ENCODE results near the gene MARS2.

The MARS2 gene

DNA sequence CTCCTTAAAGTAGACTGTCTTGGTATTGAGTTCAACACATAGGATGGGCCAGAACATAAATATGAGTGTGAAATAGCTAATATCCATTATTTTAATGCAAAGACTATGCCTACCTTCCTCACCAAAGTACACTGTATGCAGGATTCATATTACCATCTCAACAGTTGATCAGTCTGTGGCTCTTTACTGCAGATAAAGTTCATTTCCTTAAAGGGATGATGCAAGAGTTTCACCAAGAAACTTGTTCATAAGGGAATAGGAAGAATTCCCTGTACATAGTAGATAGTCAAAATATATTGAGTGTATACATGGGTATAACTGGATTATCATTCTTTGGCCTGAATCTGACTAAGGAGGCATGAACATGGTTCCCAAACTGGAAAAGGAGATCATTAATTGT lies 35.0 kb downstream of the MARS2 start:
- H4K20me1 ChIP-seq (ENCODE audit: control insufficient read depth, insufficient read depth, low read depth, low read length) = no peaks in the 10 kb centered on the region
- no peak overlapping the region for H3K4me3 ChIP-seq (ENCODE audit: low read length)
- no peaks in the 10 kb centered on the region for H3K9me2 ChIP-seq (replicated peaks; ENCODE audit: control insufficient read depth, low read length)
- H3K79me2 ChIP-seq (ENCODE audit: control insufficient read depth, low read length) = no peaks in the 10 kb centered on the region
- H3K27ac ChIP-seq (ENCODE audit: low read depth, low read length) = no peak overlapping the region
- no peaks in the 10 kb centered on the region for H3K36me3 ChIP-seq (ENCODE audit: control insufficient read depth, low read length)
- no peaks in the 10 kb centered on the region for H3K27me3 ChIP-seq (ENCODE audit: control insufficient read depth, low read length)
- H3K9me3 ChIP-seq (ENCODE audit: control insufficient read depth, insufficient read depth, low read length) = no peaks in the 10 kb centered on the region
- no peaks in the 10 kb centered on the region for H3K4me1 ChIP-seq (ENCODE audit: control insufficient read depth, low read length)
- no peak for TF ChIP-seq EZH2phosphoT487 (IDR thresholded peaks at IDR 0.05; ENCODE audit: borderline replicate concordance, low read length)
- TF ChIP-seq, protein P1, sequence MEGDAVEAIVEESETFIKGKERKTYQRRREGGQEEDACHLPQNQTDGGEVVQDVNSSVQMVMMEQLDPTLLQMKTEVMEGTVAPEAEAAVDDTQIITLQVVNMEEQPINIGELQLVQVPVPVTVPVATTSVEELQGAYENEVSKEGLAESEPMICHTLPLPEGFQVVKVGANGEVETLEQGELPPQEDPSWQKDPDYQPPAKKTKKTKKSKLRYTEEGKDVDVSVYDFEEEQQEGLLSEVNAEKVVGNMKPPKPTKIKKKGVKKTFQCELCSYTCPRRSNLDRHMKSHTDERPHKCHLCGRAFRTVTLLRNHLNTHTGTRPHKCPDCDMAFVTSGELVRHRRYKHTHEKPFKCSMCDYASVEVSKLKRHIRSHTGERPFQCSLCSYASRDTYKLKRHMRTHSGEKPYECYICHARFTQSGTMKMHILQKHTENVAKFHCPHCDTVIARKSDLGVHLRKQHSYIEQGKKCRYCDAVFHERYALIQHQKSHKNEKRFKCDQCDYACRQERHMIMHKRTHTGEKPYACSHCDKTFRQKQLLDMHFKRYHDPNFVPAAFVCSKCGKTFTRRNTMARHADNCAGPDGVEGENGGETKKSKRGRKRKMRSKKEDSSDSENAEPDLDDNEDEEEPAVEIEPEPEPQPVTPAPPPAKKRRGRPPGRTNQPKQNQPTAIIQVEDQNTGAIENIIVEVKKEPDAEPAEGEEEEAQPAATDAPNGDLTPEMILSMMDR (IDR thresholded peaks at IDR 0.05; ENCODE audit: low read depth, low read length, poor library complexity, severe bottlenecking) = no peak
- H3K4me2 ChIP-seq (ENCODE audit: low read length) = no peak overlapping the region
- no peaks in the 10 kb centered on the region for H3F3A ChIP-seq (ENCODE audit: control insufficient read depth, insufficient read depth)

Data from DOHH2 (cell line).